Activated CD8-positive, alpha-beta memory T cell treated with anti-CD3 and anti-CD28 coated beads, Interleukin-2, amount 10 ng/mL, durations not matched to agents 7 days and 5 days (primary cell): ENCODE results near the gene NDRG2. TPM values are rescaled to one million over a fixed set of nuclear protein-coding genes. Genes with fewer than 3 reads are reported as not detected.
"Not testable (repeated sequence)": the region's sequence is repeated elsewhere in the genome, so short reads cannot be mapped to it uniquely, and the experiment has no call there.

Source experiments
- ATAC-seq: fragments of 150-1000 bp; cut with Tn5 transposase; one replicate; pipeline ENCODE4 v1.10.0; 2021; ENCODE audit warnings: moderate library complexity
- CTCF ChIA-PET: fragments of 350-600 bp; sonication (Branson Sonifier 250); formaldehyde crosslinking; loops from one replicate; lab custom pipeline; 2021; ENCODE audit warnings: antibody characterized with exemption; lab: Charles Lee
- DNase-seq: peaks from one replicate; pipeline ENCODE4 v3.0.0-alpha.2; 2020
- H3K27ac Mint-ChIP-seq: one replicate; pipeline ENCODE4 v1.8.0; 2021; ENCODE audit warnings: mild to moderate bottlenecking, mixed read lengths
- H3K27me3 Mint-ChIP-seq: one replicate; pipeline ENCODE4 v1.8.0; 2021; ENCODE audit warnings: mixed read lengths
- H3K36me3 Mint-ChIP-seq: one replicate; pipeline ENCODE4 v1.8.0; 2021; ENCODE audit warnings: mild to moderate bottlenecking, mixed read lengths
- H3K4me1 Mint-ChIP-seq: one replicate; pipeline ENCODE4 v1.8.0; 2021; ENCODE audit warnings: mixed read lengths
- H3K4me3 Mint-ChIP-seq: one replicate; pipeline ENCODE4 v1.8.0; 2021; ENCODE audit warnings: mild to moderate bottlenecking, moderate library complexity, mixed read lengths
- H3K9me3 Mint-ChIP-seq: one replicate; pipeline ENCODE4 v1.8.0; 2022; ENCODE audit warnings: low read depth, mixed read lengths
- total RNA-seq, 2 experiments: library from RNA; stranded (reverse); gene quantifications; one replicate each; pipeline ENCODE4 v1.2.3, GENCODE V29; 2021

Gene NDRG2
- total RNA-seq, 2 experiments from 2014 or later = 2.1 to 6.9 TPM

DNA sequence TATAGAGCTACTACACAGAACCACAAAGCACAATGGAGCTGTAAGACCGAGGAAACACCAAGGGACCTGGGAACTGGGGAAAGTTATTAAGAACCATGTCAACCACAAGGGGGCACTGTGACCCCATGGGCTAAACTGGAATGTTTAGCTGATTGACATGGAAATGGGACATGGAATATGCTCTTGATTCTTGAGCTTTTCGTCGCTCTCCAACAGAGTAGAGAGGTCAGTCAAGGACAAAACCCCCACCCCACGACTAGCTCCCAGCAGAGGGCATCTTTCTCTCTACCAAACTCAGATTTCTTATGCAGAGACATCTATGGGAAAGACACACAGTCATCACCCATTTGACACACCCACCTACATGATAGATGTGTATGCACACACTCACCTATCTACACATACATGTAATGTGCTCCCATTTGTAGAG lies 10.1 kb downstream of the NDRG2 start:
- CTCF ChIA-PET = interaction anchor here (0.7 to 11.2 kb wide), 44 partner anchors 9 to 540 kb away, joined by 3 to 170 read pairs (median 5); partner anchors contain the start of genes ARHGEF40, NDRG2, RNASE13 and RNASE8
- ATAC-seq (peak; percentile 78), DNase-seq (peak; percentile 83)
- Mint-ChIP-seq H3K36me3 (no peaks in the 10 kb centered on the region), H3K4me1 (no peaks in the 10 kb centered on the region), H3K27ac (no peak overlapping the region), H3K4me3 (no peak overlapping the region), H3K9me3 (no peaks in the 10 kb centered on the region), H3K27me3 (peaks cover 23% of the 10 kb centered on the region)

GRCh38 chr14:21011136-21011535 lies 13.7 kb downstream of the NDRG2 start:
- Mint-ChIP-seq H3K9me3 (no peaks in the 10 kb centered on the region), H3K27ac (no peak overlapping the region), H3K27me3 (peaks cover 23% of the 10 kb centered on the region), H3K4me1 (no peaks in the 10 kb centered on the region), H3K4me3 (no peak overlapping the region), H3K36me3 (no peaks in the 10 kb centered on the region)
- DNase-seq (no peak), ATAC-seq (no peak)
- CTCF ChIA-PET = interaction anchor here (2.2 to 11.2 kb wide), 4 partner anchors 29 to 95 kb away, joined by 12 to 170 read pairs (median 122); partner anchors contain the start of gene ZNF219

- H3K27ac Mint-ChIP-seq, DNase-seq, H3K4me3 Mint-ChIP-seq, H3K9me3 Mint-ChIP-seq, CTCF ChIA-PET, H3K4me1 Mint-ChIP-seq, ATAC-seq, H3K36me3 Mint-ChIP-seq: not testable (repeated sequence)
- peaks cover 23% of the 10 kb centered on the region for H3K27me3 Mint-ChIP-seq
Observed at GRCh38 chr14:21009721-21010120, 15.1 kb downstream of the NDRG2 start.

DNA sequence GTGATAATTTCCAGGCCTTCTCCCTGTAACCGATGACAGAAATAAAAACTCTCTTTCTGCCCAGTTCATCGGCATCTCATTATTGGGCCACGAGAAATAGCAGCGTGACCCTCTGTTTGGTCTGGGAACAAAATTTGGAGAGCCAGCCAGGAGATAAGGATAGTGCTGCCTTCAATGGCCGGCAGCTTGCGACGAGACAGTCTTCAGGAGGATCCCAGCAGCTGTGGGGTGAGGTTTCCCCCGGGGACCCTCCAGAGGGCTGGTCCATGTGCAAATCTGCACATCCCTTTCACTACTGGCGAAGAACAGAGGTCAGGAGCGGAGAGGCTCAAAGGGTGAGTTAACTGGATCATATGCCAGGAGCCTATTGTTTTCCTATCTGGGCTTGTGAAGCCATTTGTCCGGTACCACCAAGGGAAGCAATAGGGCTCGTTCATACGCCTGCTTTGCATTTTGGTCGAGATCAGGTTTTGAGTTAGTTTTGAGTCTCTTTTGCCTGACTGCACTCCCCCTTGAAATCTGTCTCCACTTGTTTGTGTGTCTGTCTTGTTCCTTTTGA lies 21.0 kb downstream of the NDRG2 start:
- H3K36me3 Mint-ChIP-seq = no peaks in the 10 kb centered on the region
- no peak overlapping the region for H3K27ac Mint-ChIP-seq
- H3K4me1 Mint-ChIP-seq = no peaks in the 10 kb centered on the region
- H3K4me3 Mint-ChIP-seq = no peak overlapping the region
- CTCF ChIA-PET = interaction anchor here (1.2 to 3.7 kb wide), 4 partner anchors 10 to 100 kb away, joined by 3 to 29 read pairs (median 4); no protein-coding TSS in a partner anchor
- DNase-seq = no peak
- no peaks in the 10 kb centered on the region for H3K27me3 Mint-ChIP-seq
- H3K9me3 Mint-ChIP-seq = no peaks in the 10 kb centered on the region
- ATAC-seq = no peak

GRCh38 chr14:21001218-21001617 lies 23.6 kb downstream of the NDRG2 start:
- Mint-ChIP-seq H3K36me3 (peaks cover 9% of the 10 kb centered on the region), H3K27ac (no peak overlapping the region), H3K4me3 (no peak overlapping the region), H3K4me1 (no peaks in the 10 kb centered on the region), H3K9me3 (no peaks in the 10 kb centered on the region), H3K27me3 (no peaks in the 10 kb centered on the region)
- CTCF ChIA-PET = interaction anchor here (1.1 to 3.0 kb wide), 3 partner anchors 14 to 103 kb away, joined by 3 to 13 read pairs (median 6); no protein-coding TSS in a partner anchor
- ATAC-seq = no peak
- no peak for DNase-seq

GRCh38 chr14:20999591-20999990 lies 25.3 kb downstream of the NDRG2 start:
- no peak for ATAC-seq
- Mint-ChIP-seq H3K4me3 (no peak overlapping the region), H3K27ac (no peak overlapping the region), H3K27me3 (no peaks in the 10 kb centered on the region), H3K4me1 (peaks cover 5% of the 10 kb centered on the region), H3K36me3 (peaks cover 22% of the 10 kb centered on the region), H3K9me3 (no peaks in the 10 kb centered on the region)
- no peak for DNase-seq
- CTCF ChIA-PET = interaction anchor here (4.4 to 4.6 kb wide), 2 partner anchors 16 to 28 kb away, joined by 15 to 21 read pairs; no protein-coding TSS in a partner anchor

- no peaks in the 10 kb centered on the region for H3K27me3 Mint-ChIP-seq
- no peak within 1 kb of the TSS for H3K27ac Mint-ChIP-seq
- CTCF ChIA-PET = interaction anchor here (1.6 to 4.6 kb wide), 3 partner anchors 16 to 106 kb away, joined by 5 to 21 read pairs (median 15); no protein-coding TSS in a partner anchor
- H3K36me3 Mint-ChIP-seq = peaks cover 29% of the 10 kb centered on the region
- no peaks in the 10 kb centered on the region for H3K9me3 Mint-ChIP-seq
- no peak for DNase-seq
- no peak within 1 kb of the TSS for H3K4me3 Mint-ChIP-seq
- peaks cover 10% of the 10 kb centered on the region for H3K4me1 Mint-ChIP-seq
- no peak for ATAC-seq
Observed at GRCh38 chr14:20998674-20999366, 26.0 kb downstream of the NDRG2 start, which contains the start of gene SLC39A2. Gene SLC39A2 (plus strand): TSS chr14:20999293. CDS start chr14:20999447, 154 bp downstream.

- peaks cover 11% of the 10 kb centered on the region for H3K4me1 Mint-ChIP-seq
- H3K27ac Mint-ChIP-seq = no peak overlapping the region
- DNase-seq (no peak), ATAC-seq (no peak)
- no peaks in the 10 kb centered on the region for H3K27me3 Mint-ChIP-seq
- H3K36me3 Mint-ChIP-seq = peaks cover 32% of the 10 kb centered on the region
- H3K9me3 Mint-ChIP-seq = no peaks in the 10 kb centered on the region
- H3K4me3 Mint-ChIP-seq = no peak overlapping the region
- CTCF ChIA-PET = interaction anchor here (0.7 to 4.6 kb wide), 5 partner anchors 17 to 106 kb away, joined by 3 to 21 read pairs (median 5); partner anchors contain the start of gene NDRG2
Observed at GRCh38 chr14:20998139-20998538, 26.7 kb downstream of the NDRG2 start.

DNA sequence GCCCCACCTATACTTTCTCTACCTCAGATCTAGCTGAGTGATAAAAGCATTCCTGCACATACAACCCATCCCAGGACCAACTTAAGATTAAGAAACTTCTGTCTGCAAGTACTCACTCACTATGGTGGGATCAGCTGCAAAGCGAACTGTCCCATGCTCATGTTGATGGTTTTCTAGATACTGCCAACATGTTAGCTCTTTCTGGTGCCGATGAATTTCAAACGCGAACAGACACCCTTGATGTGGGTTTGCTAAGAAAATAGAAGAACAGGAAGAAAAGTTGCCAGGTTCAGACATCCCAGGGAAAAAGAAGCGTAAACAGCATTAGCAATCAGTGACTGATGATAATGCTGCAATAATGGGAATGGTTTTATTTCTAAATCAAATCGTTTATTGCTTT lies 27.3 kb downstream of the NDRG2 start:
- no peak for ATAC-seq
- H3K27me3 Mint-ChIP-seq = no peaks in the 10 kb centered on the region
- CTCF ChIA-PET = interaction anchor here (0.7 to 4.6 kb wide), 5 partner anchors 18 to 107 kb away, joined by 3 to 21 read pairs (median 5); partner anchors contain the start of gene NDRG2
- H3K4me1 Mint-ChIP-seq = peaks cover 12% of the 10 kb centered on the region
- H3K9me3 Mint-ChIP-seq = no peaks in the 10 kb centered on the region
- no peak overlapping the region for H3K27ac Mint-ChIP-seq
- H3K36me3 Mint-ChIP-seq = peaks cover 35% of the 10 kb centered on the region
- DNase-seq = no peak
- H3K4me3 Mint-ChIP-seq = no peak overlapping the region

DNA sequence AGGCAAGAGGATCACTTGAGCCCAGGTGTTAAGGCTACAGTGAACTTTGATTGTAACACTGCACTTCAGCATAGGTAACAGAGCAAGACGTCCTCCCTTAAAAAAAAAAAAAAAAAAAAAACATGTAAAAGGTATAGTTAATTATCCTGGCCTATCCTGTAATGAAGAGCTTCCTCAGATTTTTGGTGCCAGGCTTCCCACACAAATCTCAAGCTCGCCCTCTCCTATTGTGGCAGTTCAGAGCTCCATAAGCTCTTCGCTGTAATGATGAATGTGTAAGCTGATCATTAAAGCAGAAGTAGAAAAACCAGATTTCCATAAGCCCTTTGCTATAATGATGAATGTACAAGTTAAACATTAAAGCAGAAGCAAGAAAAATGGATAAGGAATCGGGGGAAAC lies 27.7 kb downstream of the NDRG2 start:
- CTCF ChIA-PET = interaction anchor here (1.2 to 4.6 kb wide), 4 partner anchors 18 to 107 kb away, joined by 3 to 21 read pairs (median 10); no protein-coding TSS in a partner anchor
- no peak for DNase-seq
- H3K27ac Mint-ChIP-seq = no peak overlapping the region
- no peak for ATAC-seq
- H3K4me3 Mint-ChIP-seq = no peak overlapping the region
- H3K36me3 Mint-ChIP-seq = peaks cover 40% of the 10 kb centered on the region
- H3K27me3 Mint-ChIP-seq = no peaks in the 10 kb centered on the region
- H3K9me3 Mint-ChIP-seq = no peaks in the 10 kb centered on the region
- peaks cover 15% of the 10 kb centered on the region for H3K4me1 Mint-ChIP-seq

GRCh38 chr14:20996521-20996920 lies 28.3 kb downstream of the NDRG2 start:
- DNase-seq (no peak), ATAC-seq (no peak)
- H3K9me3 Mint-ChIP-seq = no peaks in the 10 kb centered on the region
- no peak overlapping the region for H3K27ac Mint-ChIP-seq
- CTCF ChIA-PET = interaction anchor here (0.9 to 4.6 kb wide), 3 partner anchors 9 to 25 kb away, joined by 3 to 21 read pairs (median 15); no protein-coding TSS in a partner anchor
- H3K4me1 Mint-ChIP-seq = peaks cover 21% of the 10 kb centered on the region
- H3K36me3 Mint-ChIP-seq = peaks cover 44% of the 10 kb centered on the region
- no peak overlapping the region for H3K4me3 Mint-ChIP-seq
- no peaks in the 10 kb centered on the region for H3K27me3 Mint-ChIP-seq

GRCh38 chr14:20989787-20990600 lies 34.9 kb downstream of the NDRG2 start, which contains the start of gene METTL17:
Gene METTL17 (plus strand): TSS chr14:20989980. CDS start chr14:20990003, 23 bp downstream.
- ATAC-seq (peak; percentile 97), DNase-seq (peak; percentile 95)
- CTCF ChIA-PET = interaction anchor here (1.2 to 2.9 kb wide), 2 partner anchors 18 to 102 kb away, joined by 4 to 27 read pairs; no protein-coding TSS in a partner anchor
- Mint-ChIP-seq H3K36me3 (peaks cover 27% of the 10 kb centered on the region), H3K9me3 (no peaks in the 10 kb centered on the region), H3K4me1 (peaks cover 47% of the 10 kb centered on the region), H3K27me3 (peaks cover 1% of the 10 kb centered on the region), H3K4me3 (peak within 1 kb of the TSS; percentile 91), H3K27ac (peak within 1 kb of the TSS; percentile 85)
